Measurements from ENCODE around the gene SLC35F3. TPM values are rescaled to one million over a fixed set of nuclear protein-coding genes. Genes with fewer than 3 reads are reported as not detected.

The SLC35F3 gene
- total and polyA plus RNA-seq, 4 donors: 0.01 to 0.37 (median 0.08) TPM; not detected in 1

GRCh38 chr1:234262754-234263105 is 358.3 kb downstream of the SLC35F3 start:
- TF ChIP-seq HNF4G (IDR thresholded peaks at IDR 0.05): no peak
- TF ChIP-seq HNF4A (conservative IDR thresholded peaks at IDR 0.05): peak in 1 of 2 donors; percentile 11
- no peak for TF ChIP-seq RXRA (IDR thresholded peaks at IDR 0.05)
- H3K27me3 ChIP-seq (ENCODE audit: control insufficient read depth in 4 of 4, insufficient read depth in 4 of 4, low read length in 3 of 4): no peaks in the 10 kb centered on the region
- no peak overlapping the region for H3K27ac ChIP-seq (ENCODE audit: low read depth in 1 of 2, low read length in 2 of 2)
- whole genome bisulfite sequencing: 39% methylated on average over 2 of the region's 2 CpGs
- H3K36me3 ChIP-seq (ENCODE audit: control insufficient read depth in 4 of 4, insufficient read depth in 3 of 4, low read depth in 1 of 4, low read length in 3 of 4): no peaks in the 10 kb centered on the region
- H3K9ac ChIP-seq (ENCODE audit: low read depth in 1 of 2, low read length in 2 of 2): no peak overlapping the region
- DNase-seq (ENCODE audit: low spot score): no peak
- peaks cover 0 to 4% (median 3%) of the 10 kb centered on the region in 4 donors for H3K9me3 ChIP-seq (ENCODE audit: control insufficient read depth in 4 of 4, low read length in 3 of 4)
- H3K4me1 ChIP-seq (ENCODE audit: control insufficient read depth in 4 of 4, insufficient read depth in 4 of 4, low read length in 3 of 4): peaks cover 0 to 6% (median 0%) of the 10 kb centered on the region in 4 donors
- no peak overlapping the region for H3K4me3 ChIP-seq (ENCODE audit: low read depth in 1 of 3, low read length in 3 of 3)

GRCh38 chr1:234264832-234265231 is 360.4 kb downstream of the SLC35F3 start:
- H3K27ac ChIP-seq (ENCODE audit: low read depth in 1 of 2, low read length in 2 of 2): no peak overlapping the region
- peaks cover 0 to 6% (median 0%) of the 10 kb centered on the region in 4 donors for H3K4me1 ChIP-seq (ENCODE audit: control insufficient read depth in 4 of 4, insufficient read depth in 4 of 4, low read length in 3 of 4)
- no peaks in the 10 kb centered on the region for H3K36me3 ChIP-seq (ENCODE audit: control insufficient read depth in 4 of 4, insufficient read depth in 3 of 4, low read depth in 1 of 4, low read length in 3 of 4)
- H3K9me3 ChIP-seq (ENCODE audit: control insufficient read depth in 4 of 4, low read length in 3 of 4): no peaks in the 10 kb centered on the region
- H3K27me3 ChIP-seq (ENCODE audit: control insufficient read depth in 4 of 4, insufficient read depth in 4 of 4, low read length in 3 of 4): no peaks in the 10 kb centered on the region
- 91% methylated on average over 5 of the region's 5 CpGs for WGBS
- H3K9ac ChIP-seq (ENCODE audit: low read depth in 1 of 2, low read length in 2 of 2): no peak overlapping the region
- TF ChIP-seq MAX (IDR thresholded peaks at IDR 0.05): no peak
- no peak for TF ChIP-seq ZBTB33 (IDR thresholded peaks at IDR 0.05)
- TF ChIP-seq REST (IDR thresholded peaks at IDR 0.05): no peak
- TF ChIP-seq EGR1 (IDR thresholded peaks at IDR 0.05; ENCODE audit: low read depth in 2 of 2): no peak
- TF ChIP-seq HNF4A (conservative IDR thresholded peaks at IDR 0.05): no peak
- TF ChIP-seq CTCF (IDR thresholded peaks at IDR 0.05; ENCODE audit: low read depth, low read length, missing input control): no peak
- TF ChIP-seq YY1 (IDR thresholded peaks at IDR 0.05): no peak
- no peak for TF ChIP-seq RAD21 (IDR thresholded peaks at IDR 0.05)
- no peak for TF ChIP-seq FOXA1 (IDR thresholded peaks at IDR 0.05)
- TF ChIP-seq GABPA (IDR thresholded peaks at IDR 0.05 in 1 of 2, conservative IDR thresholded peaks at IDR 0.05 in 1 of 2): no peak
- TF ChIP-seq HNF4G (IDR thresholded peaks at IDR 0.05): no peak
- TF ChIP-seq FOXA2 (IDR thresholded peaks at IDR 0.05): no peak
- TF ChIP-seq NR2F2 (IDR thresholded peaks at IDR 0.05): no peak
- no peak for TF ChIP-seq SP1 (IDR thresholded peaks at IDR 0.05)
- TF ChIP-seq RXRA (IDR thresholded peaks at IDR 0.05): no peak
- TF ChIP-seq ATF3 (IDR thresholded peaks at IDR 0.05): no peak
- TF ChIP-seq JUND (IDR thresholded peaks at IDR 0.05): no peak
- no peak for TF ChIP-seq TAF1 (conservative IDR thresholded peaks at IDR 0.05)
- H3K4me3 ChIP-seq (ENCODE audit: low read depth in 1 of 3, low read length in 3 of 3): no peak overlapping the region
- peak; percentile 9 for DNase-seq (ENCODE audit: low spot score)
